GM21717 (cell line): ENCODE measurements around the gene EIF4A3.
"Not testable (repeated sequence)": the region's sequence is repeated elsewhere in the genome, so short reads cannot be mapped to it uniquely, and the experiment has no call there.

Source experiments
- ATAC-seq: cut with Tn5 transposase; IDR thresholded peaks from one replicate; pipeline ENCODE4 v1.9.1; 2021; ENCODE audit warnings: mild to moderate bottlenecking, moderate library complexity; ENCODE audit not compliant: unreplicated experiment

EIF4A3 gene

GRCh38 chr17:80173126-80173525 is 26.2 kb upstream of the EIF4A3 start:
- ATAC-seq, result no peak

GRCh38 chr17:80171681-80172080 is 24.8 kb upstream of the EIF4A3 start:
- no peak for ATAC-seq

GRCh38 chr17:80169784-80170500 is 23.0 kb upstream of the EIF4A3 start, which contains the start of gene CARD14:
Gene CARD14 (plus strand): TSS chr17:80170030. CDS start chr17:80181439, 11,409 bp downstream.
- no peak for ATAC-seq

- no peak for ATAC-seq
These were observed 22.2 kb upstream of the EIF4A3 start for GRCh38 chr17:80169107-80169506.

GRCh38 chr17:80168371-80168770 is 21.4 kb upstream of the EIF4A3 start:
- ATAC-seq, result no peak

- no peak for ATAC-seq
These were observed 19.5 kb upstream of the EIF4A3 start for GRCh38 chr17:80166446-80166845.

- no peak for ATAC-seq
These were observed 17.3 kb upstream of the EIF4A3 start for GRCh38 chr17:80164185-80164584.

GRCh38 chr17:80163336-80163735 is 16.4 kb upstream of the EIF4A3 start:
- no peak for ATAC-seq

GRCh38 chr17:80160536-80160935 is 13.6 kb upstream of the EIF4A3 start:
- no peak for ATAC-seq

GRCh38 chr17:80158846-80159245 is 11.9 kb upstream of the EIF4A3 start:
- no peak for ATAC-seq

- not testable (repeated sequence) for ATAC-seq
These were observed 8.7 kb upstream of the EIF4A3 start for GRCh38 chr17:80155600-80155999.

- ATAC-seq, result no peak
These were observed 7.2 kb upstream of the EIF4A3 start for GRCh38 chr17:80154166-80154565.

- ATAC-seq, result no peak
These were observed 6.1 kb upstream of the EIF4A3 start for GRCh38 chr17:80153004-80153403.

GRCh38 chr17:80152081-80152702 is 5.3 kb upstream of the EIF4A3 start:
- ATAC-seq, result no peak

GRCh38 chr17:80151333-80151732 is 4.4 kb upstream of the EIF4A3 start:
- ATAC-seq, result no peak

- ATAC-seq, result peak; percentile 12
These were observed 550 bp downstream of the EIF4A3 start for GRCh38 chr17:80146121-80147034.

- no peak for ATAC-seq
These were observed 1.6 kb downstream of the EIF4A3 start for GRCh38 chr17:80145076-80146075.

GRCh38 chr17:80142929-80143328 is 4.0 kb downstream of the EIF4A3 start:
- no peak for ATAC-seq

GRCh38 chr17:80141463-80142165 is 5.3 kb downstream of the EIF4A3 start:
- no peak for ATAC-seq
